Caco-2 (cell line): ENCODE measurements around the gene DBH. TPM values are rescaled to one million over a fixed set of nuclear protein-coding genes. Genes with fewer than 3 reads are reported as not detected.

ENCODE experiments used
- BruUV-seq: library from RNA; stranded (reverse); fragments of 400-500 nt; replicated peaks from 2 replicates; lab custom pipeline; 2021; lab: Mats Ljungman, UMichigan
- CTCF ChIA-PET: fragments of 300-600 bp; sonication (Branson Sonifier 250); formaldehyde crosslinking; loops from one replicate; lab custom pipeline; 2022; ENCODE audit warnings: antibody characterized with exemption; lab: Charles Lee
- POLR2A ChIA-PET: fragments of 300-600 bp; sonication (Branson Sonifier 250); formaldehyde crosslinking; loops from one replicate; lab custom pipeline; 2022; ENCODE audit warnings: antibody characterized with exemption; lab: Charles Lee
- DNase-seq, 2 experiments: peaks; one replicate each; pipeline versions ENCODE4 v3.0.0 to v3.0.0-alpha.2; 2020 to 2022
- H3K27me3 ChIP-seq: replicated peaks from 2 replicates; pipeline ENCODE4 v1.6.0; 2011; ENCODE audit warnings: low read length; ENCODE audit not compliant: control insufficient read depth, insufficient read depth
- H3K36me3 ChIP-seq: 2 replicates; pipeline ENCODE4 v1.5.1; 2011; ENCODE audit warnings: low read length; ENCODE audit not compliant: control insufficient read depth, insufficient read depth
- H3K4me1 ChIP-seq: fragments of 250-450 bp; sonication (Bioruptor Pico); 2 replicates; pipeline ENCODE4 v1.5.1; 2020; ENCODE audit warnings: mild to moderate bottlenecking
- H3K4me3 ChIP-seq: 2 replicates; pipeline ENCODE4 v1.5.1; 2011; ENCODE audit warnings: low read depth, mild to moderate bottlenecking, control low read depth, low read length
- H3K9me3 ChIP-seq: fragments of 250-450 bp; sonication (Bioruptor Pico); 2 replicates; pipeline ENCODE4 v1.5.1; 2020; ENCODE audit warnings: mild to moderate bottlenecking, moderate library complexity
- H3K27ac Mint-ChIP-seq: one replicate; pipeline ENCODE4 v1.8.0; 2022; ENCODE audit warnings: mixed read lengths; ENCODE audit not compliant: unreplicated experiment
- H3K27me3 Mint-ChIP-seq: one replicate; pipeline ENCODE4 v1.8.0; 2022; ENCODE audit warnings: mixed read lengths; ENCODE audit not compliant: insufficient read depth, unreplicated experiment
- H3K36me3 Mint-ChIP-seq: one replicate; pipeline ENCODE4 v1.8.0; 2022; ENCODE audit warnings: mild to moderate bottlenecking, mixed read lengths; ENCODE audit not compliant: insufficient read depth, unreplicated experiment
- H3K4me1 Mint-ChIP-seq: one replicate; pipeline ENCODE4 v1.8.0; 2022; ENCODE audit warnings: low read depth, mixed read lengths; ENCODE audit not compliant: unreplicated experiment
- H3K4me3 Mint-ChIP-seq: one replicate; pipeline ENCODE4 v1.8.0; 2022; ENCODE audit warnings: mild to moderate bottlenecking, moderate library complexity, mixed read lengths; ENCODE audit not compliant: unreplicated experiment
- H3K9me3 Mint-ChIP-seq: one replicate; pipeline ENCODE4 v1.8.0; 2022; ENCODE audit warnings: mixed read lengths; ENCODE audit not compliant: unreplicated experiment
- CTCF ChIP-seq, 2 experiments: fragments of 200-600 bp in 1 of 2; IDR thresholded peaks; 1 replicate in 1 of 2; 2 replicates in 1 of 2; pipeline versions ENCODE4 v1.5.1 to v1.8.0; 2011 to 2022; ENCODE audit warnings: antibody characterized with exemption in 1 of 2, control low read depth in 1 of 2, inconsistent platforms in 1 of 2, low read depth in 1 of 2, low read length in 1 of 2, mild to moderate bottlenecking in 1 of 2, moderate library complexity in 1 of 2; ENCODE audit not compliant: insufficient read depth in 1 of 2, severe bottlenecking in 1 of 2, unreplicated experiment in 1 of 2
- intact Hi-C: fragments of 100-400 bp; cut with micrococcal nuclease; formaldehyde crosslinking; loops from one replicate; pipeline ENCODE4 v1.10.0; 2022; ENCODE audit not compliant: unreplicated experiment
- total RNA-seq: library from RNA; stranded (reverse); gene quantifications from 2 replicates; pipeline ENCODE4 v1.2.3, GENCODE V29; 2022

Gene DBH
- total RNA-seq, 1 experiment from 2014 or later, result not detected

DNA sequence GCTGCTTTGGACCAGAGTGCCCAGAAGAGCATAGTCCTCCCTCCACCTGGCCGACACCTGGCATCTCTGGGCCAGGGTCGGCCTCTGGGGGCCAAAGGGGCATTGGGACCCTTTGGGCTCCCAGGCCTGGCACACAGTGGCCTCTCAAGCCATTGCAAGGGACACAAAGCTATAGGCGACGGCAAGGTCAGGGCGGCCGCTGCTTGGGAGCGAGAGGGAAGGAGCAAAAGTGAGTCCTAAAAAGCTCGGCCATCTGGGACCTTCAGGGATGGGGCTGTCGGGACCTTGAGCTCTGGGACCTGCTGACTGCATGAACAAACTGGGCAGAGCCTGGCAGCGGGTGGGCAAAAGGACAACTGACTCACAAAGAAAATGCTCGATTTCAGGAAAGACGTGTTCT, 13.9 kb downstream of the DBH start:
- no peaks in the 10 kb centered on the region for H3K4me1 Mint-ChIP-seq
- Histone ChIP-seq H3K36me3 (no peaks in the 10 kb centered on the region), H3K4me3 (no peak overlapping the region), H3K27me3 (peaks cover 1% of the 10 kb centered on the region), H3K9me3 (no peaks in the 10 kb centered on the region), H3K4me1 (no peaks in the 10 kb centered on the region)
- no peak for DNase-seq
- H3K9me3 Mint-ChIP-seq, result no peaks in the 10 kb centered on the region
- ChIA-PET POLR2A (no interaction called here), CTCF (no interaction called here)
- no peak for TF ChIP-seq CTCF (IDR thresholded peaks at IDR 0.05; ENCODE audit: insufficient read depth in 1 of 2, low read depth in 1 of 2, low read length in 1 of 2, severe bottlenecking in 1 of 2, unreplicated experiment in 1 of 2)
- BruUV-seq, result no TSS peak
- intact Hi-C loops, result no loop called here
- no peak overlapping the region for H3K27ac Mint-ChIP-seq
- peaks cover 19% of the 10 kb centered on the region for H3K27me3 Mint-ChIP-seq
- H3K36me3 Mint-ChIP-seq, result no peaks in the 10 kb centered on the region
- no peak overlapping the region for H3K4me3 Mint-ChIP-seq

GRCh38 chr9:133653638-133654037, 17.5 kb downstream of the DBH start:
- Mint-ChIP-seq H3K9me3 (no peaks in the 10 kb centered on the region), H3K36me3 (no peaks in the 10 kb centered on the region), H3K27me3 (peaks cover 9% of the 10 kb centered on the region), H3K4me1 (no peaks in the 10 kb centered on the region), H3K27ac (no peak overlapping the region), H3K4me3 (no peak overlapping the region)
- CTCF ChIA-PET, result no interaction called here
- TF ChIP-seq CTCF (IDR thresholded peaks at IDR 0.05; ENCODE audit: insufficient read depth in 1 of 2, low read depth in 1 of 2, low read length in 1 of 2, severe bottlenecking in 1 of 2, unreplicated experiment in 1 of 2), result no peak
- no TSS peak for BruUV-seq
- no peaks in the 10 kb centered on the region for H3K9me3 ChIP-seq
- intact Hi-C loops, result no loop called here
- H3K27me3 ChIP-seq, result peaks cover 1% of the 10 kb centered on the region; the same call in 1 of the 2 replicates
- no peak for DNase-seq
- H3K4me1 ChIP-seq, result peaks cover 6% of the 10 kb centered on the region; the same call in 1 of the 2 replicates
- no peak overlapping the region for H3K4me3 ChIP-seq
- POLR2A ChIA-PET, result no interaction called here
- no peaks in the 10 kb centered on the region for H3K36me3 ChIP-seq

- H3K27me3 Mint-ChIP-seq, result peaks cover 3% of the 10 kb centered on the region
- no peak for TF ChIP-seq CTCF (IDR thresholded peaks at IDR 0.05; ENCODE audit: insufficient read depth in 1 of 2, low read depth in 1 of 2, low read length in 1 of 2, severe bottlenecking in 1 of 2, unreplicated experiment in 1 of 2)
- Histone ChIP-seq H3K9me3 (no peaks in the 10 kb centered on the region), H3K27me3 (peaks cover 1% of the 10 kb centered on the region; the same call in 1 of the 2 replicates), H3K4me3 (no peak overlapping the region), H3K36me3 (no peaks in the 10 kb centered on the region), H3K4me1 (peaks cover 15% of the 10 kb centered on the region)
- H3K27ac Mint-ChIP-seq, result no peak overlapping the region
- ChIA-PET CTCF (no interaction called here), POLR2A (no interaction called here)
- intact Hi-C loops, result no loop called here
- no peak for DNase-seq
- H3K36me3 Mint-ChIP-seq, result no peaks in the 10 kb centered on the region
- no TSS peak for BruUV-seq
- no peaks in the 10 kb centered on the region for H3K4me1 Mint-ChIP-seq
- no peaks in the 10 kb centered on the region for H3K9me3 Mint-ChIP-seq
- H3K4me3 Mint-ChIP-seq, result no peak overlapping the region
Measured at GRCh38 chr9:133654736-133655657, 18.8 kb downstream of the DBH start.
